RWPE1 (cell line): Measurements from ENCODE around the gene ABCA7.

ENCODE experiments used
- CTCF ChIA-PET: fragments of 350-600 bp; sonication (Branson Sonifier 250); formaldehyde crosslinking; extraction: SDS; loops from one replicate; lab custom pipeline; 2021; lab: Yijun Ruan, JAX
- POLR2A ChIA-PET: fragments of 400-600 bp; formaldehyde crosslinking; extraction: SDS; loops from one replicate; lab custom pipeline; 2020; ENCODE audit warnings: antibody characterized with exemption; ENCODE audit not compliant: low non-redundant PET; lab: Yijun Ruan, JAX
- DNase-seq: peaks from one replicate; pipeline ENCODE4 v3.0.0; 2012; ENCODE audit warnings: low spot score
- H3K27ac ChIP-seq: fragments of 450-650 bp; 2 replicates; pipeline ENCODE4 v1.5.1; 2017
- CTCF ChIP-seq: fragments of 450-650 bp; conservative IDR thresholded peaks from 2 replicates; pipeline ENCODE4 v1.5.1; 2017; ENCODE audit warnings: low read depth, mild to moderate bottlenecking

ABCA7 gene

GRCh38 chr19:1045247-1045603 is 5.3 kb downstream of the ABCA7 start:
- ChIA-PET CTCF (interaction anchor here (0.7 kb wide), 1 partner anchor 199 kb away, joined by 5 read pairs; no protein-coding TSS in a partner anchor), POLR2A (no interaction called here)
- no peak for DNase-seq
- TF ChIP-seq CTCF = no peak
- H3K27ac ChIP-seq = peak overlapping the region; percentile 16; the same call in 1 of the 2 replicates

- no peak for DNase-seq
- H3K27ac ChIP-seq = no peak overlapping the region; the same call in 1 of the 2 replicates
- POLR2A ChIA-PET = no interaction called here
- TF ChIP-seq CTCF = no peak
- CTCF ChIA-PET = no interaction called here
These were observed 6.3 kb downstream of the ABCA7 start for GRCh38 chr19:1046117-1046626.

- TF ChIP-seq CTCF = no peak
- POLR2A ChIA-PET = no interaction called here
- H3K27ac ChIP-seq = peak overlapping the region; percentile 39
- no peak for DNase-seq
- CTCF ChIA-PET = interaction anchor here (0.6 kb wide), 1 partner anchor 111 kb away, joined by 3 read pairs; no protein-coding TSS in a partner anchor
These were observed 7.2 kb downstream of the ABCA7 start for GRCh38 chr19:1046836-1047695.

GRCh38 chr19:1047696-1048147 is 7.8 kb downstream of the ABCA7 start:
- H3K27ac ChIP-seq = peak overlapping the region; percentile 39; the same call in 1 of the 2 replicates
- TF ChIP-seq CTCF = no peak
- POLR2A ChIA-PET = no interaction called here
- CTCF ChIA-PET = interaction anchor here (0.6 kb wide), 1 partner anchor 11 kb away, joined by 3 read pairs; no protein-coding TSS in a partner anchor
- DNase-seq = no peak

- no peak for TF ChIP-seq CTCF
- no peak overlapping the region for H3K27ac ChIP-seq
These were observed 9.2 kb downstream of the ABCA7 start for GRCh38 chr19:1049106-1049505.

GRCh38 chr19:1049800-1050199 is 9.9 kb downstream of the ABCA7 start:
- POLR2A ChIA-PET = no interaction called here

More at GRCh38 chr19:1049106-1049505, 9.2 kb downstream of the ABCA7 start:
- POLR2A ChIA-PET = no interaction called here
- DNase-seq = no peak
- CTCF ChIA-PET = no interaction called here

More at GRCh38 chr19:1049800-1050199, 9.9 kb downstream of the ABCA7 start:
- CTCF ChIA-PET = no interaction called here
- DNase-seq = no peak
- TF ChIP-seq CTCF = no peak
- H3K27ac ChIP-seq = peak overlapping the region; percentile 34
